Measurements from ENCODE around the gene DNAJB12.

Gene DNAJB12

DNA sequence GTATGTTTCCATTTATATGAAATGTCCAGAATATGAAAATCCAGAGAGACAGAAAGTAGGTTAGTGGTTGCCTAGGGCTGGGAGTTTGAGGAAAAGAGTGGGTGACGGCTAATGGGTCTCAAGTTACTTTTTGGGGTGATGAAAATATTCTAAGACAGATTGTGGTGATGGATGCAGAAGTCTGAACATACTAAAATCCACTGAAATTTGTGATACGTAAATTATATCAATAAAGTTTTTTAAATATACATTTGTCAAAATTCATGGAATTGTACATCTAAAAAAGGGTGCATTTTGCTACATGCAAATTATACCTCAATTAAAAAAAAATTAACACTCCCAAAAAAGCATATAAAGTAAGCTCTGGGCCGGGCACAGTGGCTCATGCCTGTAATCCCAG, 71.6 kb downstream of the DNAJB12 start:
- no peak for TF ChIP-seq EZH2 (IDR thresholded peaks at IDR 0.05; ENCODE audit: borderline replicate concordance, low read depth, low read length, severe bottlenecking)
- TF ChIP-seq, protein P1, sequence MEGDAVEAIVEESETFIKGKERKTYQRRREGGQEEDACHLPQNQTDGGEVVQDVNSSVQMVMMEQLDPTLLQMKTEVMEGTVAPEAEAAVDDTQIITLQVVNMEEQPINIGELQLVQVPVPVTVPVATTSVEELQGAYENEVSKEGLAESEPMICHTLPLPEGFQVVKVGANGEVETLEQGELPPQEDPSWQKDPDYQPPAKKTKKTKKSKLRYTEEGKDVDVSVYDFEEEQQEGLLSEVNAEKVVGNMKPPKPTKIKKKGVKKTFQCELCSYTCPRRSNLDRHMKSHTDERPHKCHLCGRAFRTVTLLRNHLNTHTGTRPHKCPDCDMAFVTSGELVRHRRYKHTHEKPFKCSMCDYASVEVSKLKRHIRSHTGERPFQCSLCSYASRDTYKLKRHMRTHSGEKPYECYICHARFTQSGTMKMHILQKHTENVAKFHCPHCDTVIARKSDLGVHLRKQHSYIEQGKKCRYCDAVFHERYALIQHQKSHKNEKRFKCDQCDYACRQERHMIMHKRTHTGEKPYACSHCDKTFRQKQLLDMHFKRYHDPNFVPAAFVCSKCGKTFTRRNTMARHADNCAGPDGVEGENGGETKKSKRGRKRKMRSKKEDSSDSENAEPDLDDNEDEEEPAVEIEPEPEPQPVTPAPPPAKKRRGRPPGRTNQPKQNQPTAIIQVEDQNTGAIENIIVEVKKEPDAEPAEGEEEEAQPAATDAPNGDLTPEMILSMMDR (IDR thresholded peaks at IDR 0.05; ENCODE audit: borderline replicate concordance, extremely low read depth, low read length, poor library complexity, severe bottlenecking) = no peak
- H2AFZ ChIP-seq (ENCODE audit: low read depth, low read length) = no peak overlapping the region
- H3K79me2 ChIP-seq (ENCODE audit: insufficient read depth, low read length) = no peaks in the 10 kb centered on the region
- H3K9me3 ChIP-seq (ENCODE audit: insufficient read depth, low read length, severe bottlenecking) = no peaks in the 10 kb centered on the region
- H3K9ac ChIP-seq (ENCODE audit: low read depth, low read length) = no peak overlapping the region
- H3K4me1 ChIP-seq (ENCODE audit: insufficient read depth, low read length) = peaks cover 21% of the 10 kb centered on the region
- no peak overlapping the region for H3K27ac ChIP-seq (ENCODE audit: low read length)
- no peak overlapping the region for H3K4me3 ChIP-seq (ENCODE audit: low read depth in 1 of 2, low read length in 2 of 2)
- no peak for ATAC-seq (ENCODE audit: insufficient read depth, low read depth)
- H3K4me2 ChIP-seq (ENCODE audit: insufficient read depth, low read length) = no peak overlapping the region
- H4K20me1 ChIP-seq (ENCODE audit: insufficient read depth, low read length) = no peaks in the 10 kb centered on the region
- H3K36me3 ChIP-seq (ENCODE audit: insufficient read depth, low read length) = no peaks in the 10 kb centered on the region
- H3K27me3 ChIP-seq (ENCODE audit: insufficient read depth, low read length, poor library complexity) = no peaks in the 10 kb centered on the region
- no peak for DNase-seq
